ENCODE data around the gene OLFML2A. TPM values are rescaled to one million over a fixed set of nuclear protein-coding genes. Genes with fewer than 3 reads are reported as not detected.

OLFML2A gene
- polyA plus RNA-seq, 3 donors, result 0.03 to 0.25 TPM; not detected in 1

DNA sequence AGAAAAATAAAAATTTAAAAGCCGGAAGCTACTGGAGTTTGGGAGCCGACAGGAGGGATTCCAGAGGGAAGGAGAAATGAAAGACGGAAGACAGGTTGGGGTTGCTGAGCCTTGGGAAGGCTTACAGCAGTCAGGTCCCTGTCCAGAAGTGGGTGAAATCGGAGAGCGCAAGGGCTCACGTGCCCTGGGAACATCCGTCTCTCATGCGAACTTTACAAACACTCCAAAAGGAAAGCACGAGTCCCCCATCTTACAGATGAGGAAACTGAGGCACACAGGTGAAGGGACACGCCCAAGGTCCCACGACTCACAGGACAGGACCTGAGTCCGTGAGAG, 347 bp upstream of the OLFML2A start:
- H3K36me3 Mint-ChIP-seq, result peaks cover 0 to 4% of the 10 kb centered on the region in 2 donors
- TF ChIP-seq, protein P1, sequence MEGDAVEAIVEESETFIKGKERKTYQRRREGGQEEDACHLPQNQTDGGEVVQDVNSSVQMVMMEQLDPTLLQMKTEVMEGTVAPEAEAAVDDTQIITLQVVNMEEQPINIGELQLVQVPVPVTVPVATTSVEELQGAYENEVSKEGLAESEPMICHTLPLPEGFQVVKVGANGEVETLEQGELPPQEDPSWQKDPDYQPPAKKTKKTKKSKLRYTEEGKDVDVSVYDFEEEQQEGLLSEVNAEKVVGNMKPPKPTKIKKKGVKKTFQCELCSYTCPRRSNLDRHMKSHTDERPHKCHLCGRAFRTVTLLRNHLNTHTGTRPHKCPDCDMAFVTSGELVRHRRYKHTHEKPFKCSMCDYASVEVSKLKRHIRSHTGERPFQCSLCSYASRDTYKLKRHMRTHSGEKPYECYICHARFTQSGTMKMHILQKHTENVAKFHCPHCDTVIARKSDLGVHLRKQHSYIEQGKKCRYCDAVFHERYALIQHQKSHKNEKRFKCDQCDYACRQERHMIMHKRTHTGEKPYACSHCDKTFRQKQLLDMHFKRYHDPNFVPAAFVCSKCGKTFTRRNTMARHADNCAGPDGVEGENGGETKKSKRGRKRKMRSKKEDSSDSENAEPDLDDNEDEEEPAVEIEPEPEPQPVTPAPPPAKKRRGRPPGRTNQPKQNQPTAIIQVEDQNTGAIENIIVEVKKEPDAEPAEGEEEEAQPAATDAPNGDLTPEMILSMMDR (IDR thresholded peaks at IDR 0.05), result no peak
- Histone ChIP-seq H3K4me1 (ENCODE audit: control insufficient read depth in 1 of 2, insufficient read depth in 2 of 2, low read length in 2 of 2) (peaks cover 27 to 44% of the 10 kb centered on the region in 2 donors), H2AFZ (ENCODE audit: insufficient read depth, low read depth, low read length, poor library complexity, severe bottlenecking) (peak overlapping the region; percentile 91), H4K20me1 (ENCODE audit: insufficient read depth, low read length) (no peaks in the 10 kb centered on the region), H3K9ac (ENCODE audit: insufficient read depth, low read length, poor library complexity, severe bottlenecking) (peak overlapping the region; percentile 58), H3K36me3 (replicated peaks in 1 of 2; ENCODE audit: control insufficient read depth in 1 of 2, insufficient read depth in 2 of 2, low read length in 2 of 2) (no peaks in the 10 kb centered on the region), H3K27ac (ENCODE audit: low read depth in 1 of 2, low read length in 2 of 2) (no peak overlapping the region), H3K79me2 (ENCODE audit: insufficient read depth, low read length) (no peaks in the 10 kb centered on the region), H3K4me2 (replicated peaks; ENCODE audit: extremely low read depth, low read length, poor library complexity, severe bottlenecking) (peak overlapping the region; percentile 85), H3K9me3 (replicated peaks in 1 of 2; ENCODE audit: control insufficient read depth in 1 of 2, insufficient read depth in 1 of 2, low read length in 2 of 2) (no peaks in the 10 kb centered on the region), H3K4me3 (replicated peaks in 1 of 3; ENCODE audit: low read depth in 2 of 3, low read length in 3 of 3) (peak overlapping the region; percentile 26 to 75 (median 34)), H3K27me3 (ENCODE audit: control insufficient read depth in 2 of 2, insufficient read depth in 2 of 2, low read length in 2 of 2) (peaks cover 0 to 11% of the 10 kb centered on the region in 2 donors)
- WGBS (ENCODE audit: insufficient coverage), result 34% methylated on average over 12 of the region's 12 CpGs
- peaks cover 15 to 27% (median 17%) of the 10 kb centered on the region in 3 donors for H3K27me3 Mint-ChIP-seq (ENCODE audit: low read depth in 3 of 3)
- peaks cover 43% of the 10 kb centered on the region for H3K4me1 Mint-ChIP-seq
- peaks cover 0 to 3% (median 0%) of the 10 kb centered on the region in 7 donors for H3K9me3 Mint-ChIP-seq
- H3K27ac Mint-ChIP-seq, result no peak overlapping the region
- intact Hi-C loops (cut with micrococcal nuclease), result loop anchor here in 1 of 2 donors (10.0 kb wide), 2 partner anchors 168 to 368 kb away; partner anchors contain the start of genes GOLGA1 and SCAI
- DNase-seq, result no peak
- peak overlapping the region; percentile 86 to 93 for H3K4me3 Mint-ChIP-seq

DNA sequence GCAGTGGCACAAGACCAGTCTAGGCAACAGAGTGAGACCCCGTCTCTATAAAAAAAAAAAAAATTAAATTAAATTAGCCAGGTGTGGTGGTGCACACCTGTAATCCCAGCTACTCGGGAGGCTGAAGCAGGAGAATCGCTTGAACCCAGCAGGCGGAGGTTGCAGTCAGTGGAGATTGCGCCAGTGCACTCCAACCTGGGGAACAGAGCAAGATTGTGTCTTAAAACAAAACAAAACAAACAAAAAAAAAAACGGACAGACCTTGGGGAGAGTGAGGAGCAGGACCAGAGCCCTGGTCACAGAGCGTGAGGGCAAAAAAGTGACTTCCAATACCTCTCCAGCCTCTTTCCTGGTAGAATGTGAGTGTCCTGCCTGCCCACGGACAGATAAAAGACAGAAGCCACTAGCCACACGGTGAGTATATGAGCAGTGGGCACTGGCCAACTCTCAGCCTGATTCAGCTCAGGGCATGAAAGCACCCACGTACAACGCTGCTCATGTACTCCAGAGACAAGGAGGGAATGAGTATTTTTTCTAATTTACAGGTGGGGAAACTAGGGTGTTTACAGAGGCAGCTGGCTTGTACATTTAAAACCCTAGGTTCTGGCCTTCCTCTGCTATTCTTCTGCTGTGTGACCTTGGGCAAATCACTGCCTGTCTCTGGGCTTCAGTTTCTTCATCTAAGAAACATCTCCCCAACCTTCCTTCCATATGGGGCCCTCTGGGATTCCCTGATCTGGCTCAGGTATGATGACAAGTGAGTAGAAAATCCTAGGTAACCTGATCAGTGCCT, 1.8 kb downstream of the OLFML2A start:
- Histone ChIP-seq H3K9ac (ENCODE audit: insufficient read depth, low read length, poor library complexity, severe bottlenecking) (no peak overlapping the region), H3K36me3 (replicated peaks in 1 of 2; ENCODE audit: control insufficient read depth in 1 of 2, insufficient read depth in 2 of 2, low read length in 2 of 2) (no peaks in the 10 kb centered on the region), H3K4me3 (replicated peaks in 1 of 3; ENCODE audit: low read depth in 2 of 3, low read length in 3 of 3) (no peak overlapping the region), H3K79me2 (ENCODE audit: insufficient read depth, low read length) (no peaks in the 10 kb centered on the region), H4K20me1 (ENCODE audit: insufficient read depth, low read length) (no peaks in the 10 kb centered on the region), H3K4me1 (ENCODE audit: control insufficient read depth in 1 of 2, insufficient read depth in 2 of 2, low read length in 2 of 2) (peaks cover 33 to 53% of the 10 kb centered on the region in 2 donors), H3K4me2 (replicated peaks; ENCODE audit: extremely low read depth, low read length, poor library complexity, severe bottlenecking) (no peak overlapping the region), H3K27me3 (ENCODE audit: control insufficient read depth in 2 of 2, insufficient read depth in 2 of 2, low read length in 2 of 2) (peaks cover 0 to 11% of the 10 kb centered on the region in 2 donors), H3K27ac (ENCODE audit: low read depth in 1 of 2, low read length in 2 of 2) (no peak overlapping the region), H2AFZ (ENCODE audit: insufficient read depth, low read depth, low read length, poor library complexity, severe bottlenecking) (no peak overlapping the region), H3K9me3 (replicated peaks in 1 of 2; ENCODE audit: control insufficient read depth in 1 of 2, insufficient read depth in 1 of 2, low read length in 2 of 2) (no peaks in the 10 kb centered on the region)
- WGBS (ENCODE audit: insufficient coverage), result 100% methylated on average over 5 of the region's 11 CpGs
- Mint-ChIP-seq H3K27me3 (ENCODE audit: low read depth in 3 of 3) (peaks cover 13 to 24% (median 15%) of the 10 kb centered on the region in 3 donors), H3K9me3 (peaks cover 0 to 3% (median 0%) of the 10 kb centered on the region in 7 donors), H3K4me3 (no peak overlapping the region), H3K4me1 (peaks cover 47% of the 10 kb centered on the region), H3K36me3 (peaks cover 2 to 4% of the 10 kb centered on the region in 2 donors), H3K27ac (no peak overlapping the region)
- TF ChIP-seq, protein P1 (IDR thresholded peaks at IDR 0.05), result no peak
- DNase-seq, result no peak
- intact Hi-C loops (cut with micrococcal nuclease), result loop anchor here in 1 of 2 donors (10.0 kb wide), 2 partner anchors 166 to 366 kb away; partner anchors contain the start of genes GOLGA1 and SCAI
